Ishikawa (cell line): ENCODE results near the gene FOXM1.

Source experiments
- CEBPB ChIP-seq: IDR thresholded peaks from 2 replicates; pipeline ENCODE4 v1.6.1; 2012
- CREB1 ChIP-seq: IDR thresholded peaks from 2 replicates; pipeline ENCODE4 v1.6.1; 2012; ENCODE audit warnings: low read depth
- EGR1 ChIP-seq: IDR thresholded peaks from 2 replicates; pipeline ENCODE4 v1.6.1; 2012
- EP300 ChIP-seq: IDR thresholded peaks from 2 replicates; pipeline ENCODE4 v1.6.1; 2012; ENCODE audit warnings: borderline replicate concordance
- FOXM1 ChIP-seq: IDR thresholded peaks from 2 replicates; pipeline ENCODE4 v1.6.1; 2012; ENCODE audit warnings: low read depth, borderline replicate concordance
- MAX ChIP-seq: IDR thresholded peaks from 2 replicates; pipeline ENCODE4 v1.6.1; 2012
- NFIC ChIP-seq: IDR thresholded peaks from 2 replicates; pipeline ENCODE4 v1.6.1; 2012
- RAD21 ChIP-seq: IDR thresholded peaks from 2 replicates; pipeline ENCODE4 v1.6.1; 2012; ENCODE audit warnings: low read depth
- REST ChIP-seq: IDR thresholded peaks from 2 replicates; pipeline ENCODE4 v1.6.1; 2012; ENCODE audit warnings: low read depth, mild to moderate bottlenecking
- TAF1 ChIP-seq: IDR thresholded peaks from 2 replicates; pipeline ENCODE4 v1.6.1; 2012; ENCODE audit warnings: low read depth, mild to moderate bottlenecking
- TCF12 ChIP-seq: IDR thresholded peaks from 2 replicates; pipeline ENCODE4 v1.6.1; 2012; ENCODE audit warnings: low read depth
- TEAD4 ChIP-seq: IDR thresholded peaks from 2 replicates; pipeline ENCODE4 v1.6.1; 2012
- USF1 ChIP-seq: IDR thresholded peaks from 2 replicates; pipeline ENCODE4 v1.6.1; 2012
- YY1 ChIP-seq: IDR thresholded peaks from 2 replicates; pipeline ENCODE4 v1.6.1; 2012; ENCODE audit warnings: low read depth
- ZBTB7A ChIP-seq: IDR thresholded peaks from 2 replicates; pipeline ENCODE4 v1.6.1; 2012; ENCODE audit warnings: low read depth

FOXM1 gene

GRCh38 chr12:2886768-2887450 lies 9.9 kb upstream of the FOXM1 start:
- no peak for TF ChIP-seq EGR1
- no peak for TF ChIP-seq TCF12
- no peak for TF ChIP-seq RAD21
- TF ChIP-seq REST = no peak
- no peak for TF ChIP-seq CEBPB
- TF ChIP-seq USF1 = no peak
- no peak for TF ChIP-seq YY1
- TF ChIP-seq TEAD4 = no peak
- no peak for TF ChIP-seq NFIC
- no peak for TF ChIP-seq ZBTB7A

GRCh38 chr12:2884810-2885209 lies 7.8 kb upstream of the FOXM1 start:
- TF ChIP-seq RAD21 (no peak), MAX (no peak), YY1 (no peak), EGR1 (no peak), TEAD4 (no peak), REST (no peak), USF1 (no peak), FOXM1 (no peak), EP300 (no peak), TCF12 (no peak), CREB1 (no peak), TAF1 (no peak), ZBTB7A (no peak)

- no peak for TF ChIP-seq EGR1
- TF ChIP-seq NFIC = no peak
- no peak for TF ChIP-seq USF1
- TF ChIP-seq FOXM1 = no peak
- TF ChIP-seq CEBPB = no peak
- TF ChIP-seq MAX = no peak
- TF ChIP-seq REST = no peak
- TF ChIP-seq TEAD4 = no peak
- TF ChIP-seq YY1 = no peak
- no peak for TF ChIP-seq ZBTB7A
- TF ChIP-seq TAF1 = no peak
- no peak for TF ChIP-seq EP300
- TF ChIP-seq RAD21 = no peak
- no peak for TF ChIP-seq TCF12
- no peak for TF ChIP-seq CREB1
Measured at GRCh38 chr12:2879853-2880252, 2.9 kb upstream of the FOXM1 start.
